AG10803 (cell line): ENCODE measurements around the gene PCAT6.

Experiments used
- DNase-seq: peaks from one replicate; pipeline ENCODE4 v3.0.0; 2010; ENCODE audit warnings: low read depth
- H3K4me3 ChIP-seq: 2 replicates; pipeline ENCODE4 v1.5.1; 2011; ENCODE audit warnings: mild to moderate bottlenecking, low read length, control low read depth
- CTCF ChIP-seq: conservative IDR thresholded peaks from 2 replicates; pipeline ENCODE4 v1.5.1; 2011; ENCODE audit warnings: mild to moderate bottlenecking, low read length, control low read depth, inconsistent platforms

The PCAT6 gene

DNA sequence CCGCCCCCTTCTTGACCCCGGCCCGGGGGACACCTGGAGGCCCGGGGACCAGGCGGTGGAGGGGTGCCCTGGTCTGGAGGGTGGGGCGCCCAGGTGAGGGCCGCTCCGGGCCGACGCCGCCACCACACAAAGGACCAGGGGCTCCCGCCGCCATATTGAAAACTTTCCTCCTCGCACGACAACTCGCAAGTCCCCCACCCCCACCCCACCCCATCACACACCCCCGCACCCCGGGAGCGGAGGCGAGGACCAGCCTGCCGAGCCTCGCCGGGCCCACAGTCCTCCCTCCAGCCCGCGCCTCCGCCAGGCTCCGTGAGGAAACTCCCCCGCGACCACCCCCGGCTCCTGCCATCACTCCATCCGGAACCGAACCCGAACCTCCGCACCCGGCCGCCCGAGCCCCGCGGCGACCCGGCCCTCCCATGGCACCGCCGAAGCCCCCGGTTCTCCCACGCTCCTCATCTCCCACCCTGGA, 3.3 kb upstream of the PCAT6 start:
- H3K4me3 ChIP-seq, result peak overlapping the region; percentile 86

DNA sequence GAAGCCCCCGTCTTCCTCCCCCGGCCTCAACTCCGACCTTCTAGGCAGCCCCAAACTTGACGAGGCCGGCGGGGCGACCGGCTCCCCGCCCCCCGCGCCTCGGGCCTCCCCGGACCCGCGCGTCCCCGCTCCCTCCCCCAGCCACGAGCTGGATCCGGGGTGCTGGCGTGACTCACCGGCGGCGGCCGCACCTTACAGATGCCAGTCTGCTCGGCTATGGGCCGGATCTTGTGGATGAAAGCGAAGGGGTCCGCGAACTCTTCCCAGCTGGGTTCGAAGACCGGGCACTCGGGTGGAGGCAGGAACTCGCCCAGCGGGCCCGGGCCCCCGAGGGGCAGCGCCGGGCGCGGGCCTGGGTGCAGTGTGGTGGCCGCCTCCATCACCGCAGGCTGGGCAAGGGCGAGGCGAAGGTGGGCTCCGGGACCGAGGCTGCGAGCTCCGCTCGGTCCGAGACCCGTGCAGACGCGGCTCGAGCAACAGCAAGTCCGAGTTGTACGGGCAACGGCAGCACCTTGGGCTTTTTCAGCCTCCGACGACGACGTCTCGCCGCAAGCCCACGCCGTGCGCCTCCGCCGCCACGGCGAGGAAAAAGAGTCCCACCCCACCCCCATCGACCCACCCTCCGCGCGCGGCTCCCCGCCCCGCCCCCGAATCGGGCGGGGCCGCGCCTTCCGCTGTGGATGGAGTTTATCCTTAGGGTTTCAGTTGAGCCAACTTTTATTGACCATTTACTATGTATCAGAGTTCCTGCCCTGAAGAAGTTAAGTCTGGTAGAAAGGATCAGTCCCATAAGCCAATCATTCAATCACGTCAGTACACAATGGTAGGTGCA, 2.6 kb upstream of the PCAT6 start, which contains the start of gene KDM5B:
KDM5B (minus strand) TSS at position 496 of the 832 bp plus-strand sequence; CDS start at position 380, 116 bp downstream.
- H3K4me3 ChIP-seq, result peak within 1 kb of the TSS; percentile 86
- no peak for TF ChIP-seq CTCF
- peak; percentile 82 for DNase-seq

More for the DNA sequence above, 3.3 kb upstream of the PCAT6 start:
- DNase-seq, result no peak
- TF ChIP-seq CTCF, result no peak

DNA sequence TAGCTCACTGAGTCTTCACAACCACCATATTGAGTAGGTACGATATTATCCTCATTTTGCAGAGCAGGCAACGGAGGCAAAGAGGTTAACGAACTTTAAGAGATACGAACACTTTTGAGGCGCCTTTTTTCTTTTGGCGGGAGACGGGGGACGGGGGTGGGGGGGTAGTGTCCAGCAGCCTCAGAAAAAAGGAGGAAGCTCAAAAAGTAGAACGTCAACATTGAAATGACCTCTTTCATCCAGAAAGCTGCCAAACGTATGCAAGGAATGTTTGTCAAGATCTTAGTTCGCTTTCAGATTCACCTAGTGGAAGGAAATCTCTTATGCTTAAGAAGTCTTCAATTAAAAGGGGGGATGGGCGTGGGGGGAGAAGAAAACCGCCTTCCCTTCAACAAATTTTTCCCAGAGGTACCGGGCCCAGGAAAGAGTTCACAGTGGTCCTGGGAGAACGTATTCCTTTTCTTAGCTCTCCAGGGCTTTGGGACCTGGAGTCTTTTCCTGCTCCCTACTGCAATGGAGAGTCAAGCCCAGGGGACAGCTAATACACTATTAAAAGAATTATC, 1.1 kb upstream of the PCAT6 start:
- peak overlapping the region; percentile 70; the same call in 1 of the 2 replicates for H3K4me3 ChIP-seq
- no peak for DNase-seq
- no peak for TF ChIP-seq CTCF

GRCh38 chr1:202810193-202810614, 550 bp upstream of the PCAT6 start:
- DNase-seq, result no peak
- peak overlapping the region; percentile 70 for H3K4me3 ChIP-seq
- no peak for TF ChIP-seq CTCF

GRCh38 chr1:202811296-202812175, 782 bp downstream of the PCAT6 start:
- peak overlapping the region; percentile 85 for H3K4me3 ChIP-seq
- no peak for DNase-seq
- TF ChIP-seq CTCF, result no peak

GRCh38 chr1:202812176-202813026, 1.6 kb downstream of the PCAT6 start:
- DNase-seq, result no peak
- no peak for TF ChIP-seq CTCF

More at GRCh38 chr1:202812176-202813026, 1.6 kb downstream of the PCAT6 start:
- peak overlapping the region; percentile 85 for H3K4me3 ChIP-seq
